D721Med (cell line): Measurements from ENCODE around the gene BBS9.
"Not testable (repeated sequence)": the region's sequence is repeated elsewhere in the genome, so short reads cannot be mapped to it uniquely, and the experiment has no call there.

Experiments used
- DNase-seq: peaks from one replicate; pipeline ENCODE4 v3.0.0; 2011; ENCODE audit warnings: low spot score; ENCODE audit not compliant: insufficient read length
- FAIRE-seq: peaks from 2 replicates; lab custom pipeline; 2011; peaks lifted over from hg19 to GRCh38; lab: Jason Lieb, UNC
- CTCF ChIP-seq: IDR thresholded peaks from 2 replicates; pipeline ENCODE4 v1.5.1; 2012; ENCODE audit warnings: mild to moderate bottlenecking, control low read depth; ENCODE audit not compliant: insufficient read depth; ENCODE audit errors: missing control alignments

BBS9 gene

GRCh38 chr7:33509206-33509605 lies 379.8 kb downstream of the BBS9 start:
- FAIRE-seq (no peak), DNase-seq (no peak)
- no peak for TF ChIP-seq CTCF

- DNase-seq (no peak), FAIRE-seq (no peak)
- no peak for TF ChIP-seq CTCF
Observed at GRCh38 chr7:33511778-33512177, 382.4 kb downstream of the BBS9 start.

GRCh38 chr7:33516568-33516967 lies 387.2 kb downstream of the BBS9 start:
- FAIRE-seq (no peak), DNase-seq (no peak)
- TF ChIP-seq CTCF, result no peak

GRCh38 chr7:33517191-33517590 lies 387.8 kb downstream of the BBS9 start:
- FAIRE-seq (no peak), DNase-seq (no peak)
- TF ChIP-seq CTCF, result no peak

GRCh38 chr7:33527008-33527407 lies 397.6 kb downstream of the BBS9 start:
- not testable (repeated sequence) for FAIRE-seq, DNase-seq

- DNase-seq, FAIRE-seq: not testable (repeated sequence)
Observed at GRCh38 chr7:33527613-33528012, 398.2 kb downstream of the BBS9 start.

- DNase-seq (no peak), FAIRE-seq (no peak)
- no peak for TF ChIP-seq CTCF
Observed at GRCh38 chr7:33529070-33529469, 399.7 kb downstream of the BBS9 start.

GRCh38 chr7:33530664-33531063 lies 401.3 kb downstream of the BBS9 start:
- TF ChIP-seq CTCF, result no peak
- no peak for DNase-seq
- no peak for FAIRE-seq

- DNase-seq (no peak), FAIRE-seq (no peak)
- no peak for TF ChIP-seq CTCF
Observed at GRCh38 chr7:33531888-33532287, 402.5 kb downstream of the BBS9 start.
